ENCODE data around the gene TSKS. TPM values are rescaled to one million over a fixed set of nuclear protein-coding genes. Genes with fewer than 3 reads are reported as not detected.

TSKS gene
- total RNA-seq, 4 donors from 2014 or later = 0.32 to 12.7 (median 0.82) TPM; not detected in 1

GRCh38 chr19:49766930-49767299 lies 3.8 kb upstream of the TSKS start, which contains the start of gene AP2A1:
Gene AP2A1, plus strand, starts transcription at chr19:49767001. Its CDS starts 133 bp downstream, at chr19:49767134.
- 1% methylated on average over 23 of the region's 38 CpGs; no CpG with 5 or more reads in 1 of the 2 donors for WGBS, 2 donors (ENCODE audit: low coverage in 1 of 2)
- no peaks in the 10 kb centered on the region for H3K9me3 ChIP-seq
- H3K4me3 ChIP-seq = peak within 1 kb of the TSS; percentile 82 to 98 (median 90)
- intact Hi-C loops (cut with DNase I; ENCODE audit: low total_unique reads) = loop anchor here (5.0 kb wide), 1 partner anchor 40 kb away; no protein-coding TSS in a partner anchor
- no peaks in the 10 kb centered on the region for H3K36me3 ChIP-seq
- H3K4me1 ChIP-seq = peaks cover 13 to 31% (median 24%) of the 10 kb centered on the region in 4 donors
- no peak for DNase-seq
- peak within 1 kb of the TSS; percentile 87 to 96 (median 94) for H3K27ac ChIP-seq
- TF ChIP-seq EP300 (IDR thresholded peaks at IDR 0.05; ENCODE audit: low read depth) (no peak), POLR2AphosphoS5 (IDR thresholded peaks at IDR 0.05) (peak; percentile 11 to 78 (median 75)), CTCF (IDR thresholded peaks at IDR 0.05) (no peak), POLR2A (IDR thresholded peaks at IDR 0.05) (peak; percentile 46)
- no peaks in the 10 kb centered on the region for H3K27me3 ChIP-seq
- in situ Hi-C loops (cut with MboI; ENCODE audit: low pct_ligation_motif_present in 1 of 4, low pct_unique_long_range_greater_than_20kb in 1 of 4, low sequenced_read_pairs in 3 of 4) = no loop called here

- H3K9me3 ChIP-seq = no peaks in the 10 kb centered on the region
Measured at GRCh38 chr19:49766007-49766929, 3.2 kb upstream of the TSKS start.

GRCh38 chr19:49764341-49764740 lies 1.2 kb upstream of the TSKS start:
- in situ Hi-C loops (cut with MboI; ENCODE audit: low pct_ligation_motif_present in 1 of 4, low pct_unique_long_range_greater_than_20kb in 1 of 4, low sequenced_read_pairs in 3 of 4) (no loop called here), intact Hi-C loops (cut with DNase I; ENCODE audit: low total_unique reads) (no loop called here)
- Histone ChIP-seq H3K4me1 (peaks cover 13 to 26% (median 22%) of the 10 kb centered on the region in 4 donors), H3K27ac (no peak overlapping the region), H3K36me3 (no peaks in the 10 kb centered on the region), H3K27me3 (no peaks in the 10 kb centered on the region), H3K4me3 (no peak overlapping the region), H3K9me3 (no peaks in the 10 kb centered on the region)
- TF ChIP-seq POLR2A (IDR thresholded peaks at IDR 0.05) = no peak
- no peak for TF ChIP-seq EP300 (IDR thresholded peaks at IDR 0.05; ENCODE audit: low read depth)
- TF ChIP-seq CTCF (IDR thresholded peaks at IDR 0.05) = no peak
- TF ChIP-seq POLR2AphosphoS5 (IDR thresholded peaks at IDR 0.05) = no peak
- no peak for DNase-seq
- 53 to 87% methylated on average over 4 to 8 of the region's 8 CpGs for WGBS, 2 donors (ENCODE audit: low coverage in 1 of 2)

More at GRCh38 chr19:49766007-49766929, 3.2 kb upstream of the TSKS start:
- Histone ChIP-seq H3K27ac (peak overlapping the region; percentile 87 to 96 (median 94)), H3K36me3 (no peaks in the 10 kb centered on the region), H3K4me1 (peaks cover 13 to 27% (median 22%) of the 10 kb centered on the region in 4 donors), H3K27me3 (no peaks in the 10 kb centered on the region), H3K4me3 (peak overlapping the region; percentile 22 to 92 (median 84))
- in situ Hi-C loops (cut with MboI; ENCODE audit: low pct_ligation_motif_present in 1 of 4, low pct_unique_long_range_greater_than_20kb in 1 of 4, low sequenced_read_pairs in 3 of 4) = no loop called here
- peak; percentile 99 for DNase-seq
- 1 to 2% methylated on average over 25 to 44 of the region's 53 CpGs for WGBS, 2 donors (ENCODE audit: low coverage in 1 of 2)
- TF ChIP-seq POLR2AphosphoS5 (IDR thresholded peaks at IDR 0.05) = peak; percentile 72 to 90 (median 76)
- TF ChIP-seq EP300 (IDR thresholded peaks at IDR 0.05; ENCODE audit: low read depth) = no peak
- peak; percentile 73 for TF ChIP-seq POLR2A (IDR thresholded peaks at IDR 0.05)
- no peak for TF ChIP-seq CTCF (IDR thresholded peaks at IDR 0.05)
- intact Hi-C loops (cut with DNase I; ENCODE audit: low total_unique reads) = loop anchor here (5.0 kb wide), 1 partner anchor 41 kb away; no protein-coding TSS in a partner anchor

- in situ Hi-C loops (cut with MboI; ENCODE audit: low pct_ligation_motif_present in 1 of 4, low pct_unique_long_range_greater_than_20kb in 1 of 4, low sequenced_read_pairs in 3 of 4) = no loop called here
- Histone ChIP-seq H3K4me1 (peaks cover 0 to 8% (median 7%) of the 10 kb centered on the region in 4 donors), H3K27me3 (no peaks in the 10 kb centered on the region), H3K9me3 (no peaks in the 10 kb centered on the region), H3K36me3 (no peaks in the 10 kb centered on the region), H3K27ac (no peak overlapping the region), H3K4me3 (no peak overlapping the region)
- no peak for DNase-seq
- 74 to 80% methylated on average over 3 to 16 of the region's 16 CpGs for WGBS, 2 donors (ENCODE audit: low coverage in 1 of 2)
- intact Hi-C loops (cut with DNase I; ENCODE audit: low total_unique reads) = no loop called here
- TF ChIP-seq POLR2A (IDR thresholded peaks at IDR 0.05) (no peak), EP300 (IDR thresholded peaks at IDR 0.05; ENCODE audit: low read depth) (no peak), POLR2AphosphoS5 (IDR thresholded peaks at IDR 0.05) (no peak), CTCF (IDR thresholded peaks at IDR 0.05) (no peak)
Measured at GRCh38 chr19:49761625-49762311, 1.3 kb downstream of the TSKS start.
